ENCODE measurements around the gene NIPAL3. TPM values are rescaled to one million over a fixed set of nuclear protein-coding genes. Genes with fewer than 3 reads are reported as not detected.
A peak's percentile ranks its signal among the peaks of the same experiment; 100 is the strongest.
"Not testable (repeated sequence)": the region's sequence is repeated elsewhere in the genome, so short reads cannot be mapped to it uniquely, and the experiment has no call there.

Gene NIPAL3
- total RNA-seq, 1 experiment from 2014 or later = 11.2 TPM

DNA sequence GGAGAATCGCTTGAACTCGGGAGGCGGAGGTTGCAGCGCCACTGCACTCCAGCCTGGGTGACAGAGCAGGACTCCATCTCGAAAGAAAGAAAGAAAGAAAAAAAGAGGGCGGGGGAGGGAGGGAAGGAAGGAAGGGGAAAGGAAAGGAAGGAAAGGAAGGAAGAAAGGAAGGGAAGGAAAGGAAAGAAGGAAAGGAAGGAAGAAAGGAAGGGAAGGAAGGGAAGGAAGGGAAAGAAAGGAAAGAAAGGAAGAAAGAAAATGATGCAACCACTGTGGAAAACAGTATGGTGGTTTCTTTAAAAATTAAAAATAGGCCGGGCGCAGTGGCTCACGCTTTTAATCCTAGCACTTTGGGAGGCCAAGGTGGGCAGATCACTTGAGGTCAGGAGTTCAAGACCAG, 71.9 kb downstream of the NIPAL3 start:
- H3K36me3 Mint-ChIP-seq = peaks cover 24% of the 10 kb centered on the region
- H3K4me1 Mint-ChIP-seq = no peaks in the 10 kb centered on the region
- no peak overlapping the region for H3K4me3 Mint-ChIP-seq
- no peak overlapping the region for H3K27ac Mint-ChIP-seq
- DNase-seq (ENCODE audit: low spot score) (no peak), ATAC-seq (no peak)
- H3K9me3 Mint-ChIP-seq = peaks cover 26% of the 10 kb centered on the region
- ChIA-PET POLR2A (no interaction called here), CTCF (interaction anchor here (1.1 to 1.4 kb wide), 2 partner anchors 72 to 288 kb away, joined by 3 to 6 read pairs; partner anchors contain the start of gene NIPAL3)
- peaks cover 7% of the 10 kb centered on the region for H3K27me3 Mint-ChIP-seq (ENCODE audit: low read depth)
- TF ChIP-seq, protein P1, sequence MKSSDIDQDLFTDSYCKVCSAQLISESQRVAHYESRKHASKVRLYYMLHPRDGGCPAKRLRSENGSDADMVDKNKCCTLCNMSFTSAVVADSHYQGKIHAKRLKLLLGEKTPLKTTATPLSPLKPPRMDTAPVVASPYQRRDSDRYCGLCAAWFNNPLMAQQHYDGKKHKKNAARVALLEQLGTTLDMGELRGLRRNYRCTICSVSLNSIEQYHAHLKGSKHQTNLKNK (CRISPR knock-in tag; IDR thresholded peaks at IDR 0.05) = no peak
- TF ChIP-seq, protein P2, sequence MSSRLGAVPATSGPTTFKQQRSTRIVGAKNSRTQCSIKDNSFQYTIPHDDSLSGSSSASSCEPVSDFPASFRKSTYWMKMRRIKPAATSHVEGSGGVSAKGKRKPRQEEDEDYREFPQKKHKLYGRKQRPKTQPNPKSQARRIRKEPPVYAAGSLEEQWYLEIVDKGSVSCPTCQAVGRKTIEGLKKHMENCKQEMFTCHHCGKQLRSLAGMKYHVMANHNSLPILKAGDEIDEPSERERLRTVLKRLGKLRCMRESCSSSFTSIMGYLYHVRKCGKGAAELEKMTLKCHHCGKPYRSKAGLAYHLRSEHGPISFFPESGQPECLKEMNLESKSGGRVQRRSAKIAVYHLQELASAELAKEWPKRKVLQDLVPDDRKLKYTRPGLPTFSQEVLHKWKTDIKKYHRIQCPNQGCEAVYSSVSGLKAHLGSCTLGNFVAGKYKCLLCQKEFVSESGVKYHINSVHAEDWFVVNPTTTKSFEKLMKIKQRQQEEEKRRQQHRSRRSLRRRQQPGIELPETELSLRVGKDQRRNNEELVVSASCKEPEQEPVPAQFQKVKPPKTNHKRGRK (CRISPR knock-in tag; IDR thresholded peaks at IDR 0.05; ENCODE audit: borderline replicate concordance) = 0 out of 2 replicates have a peak, but pooled peaks have one; percentile 28

DNA sequence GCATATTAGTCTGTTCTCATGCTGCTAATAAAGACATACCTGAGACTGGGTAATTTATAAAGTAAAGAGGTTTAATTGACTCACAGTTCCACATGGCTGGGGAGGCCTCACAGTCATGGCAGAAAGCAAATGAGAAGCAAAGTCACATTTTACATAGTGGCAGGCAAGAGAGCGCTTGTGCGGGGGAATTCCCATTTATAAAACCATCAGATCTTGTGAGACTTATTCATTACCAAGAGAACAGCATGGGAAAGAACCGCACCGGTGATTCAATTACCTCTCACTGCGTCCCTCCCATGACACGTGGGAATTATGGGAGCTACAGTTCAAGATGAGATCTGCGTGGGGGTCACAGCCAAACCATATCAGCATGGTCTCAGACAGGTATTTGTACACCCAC, 72.6 kb downstream of the NIPAL3 start:
- POLR2A ChIA-PET; H3K27me3 Mint-ChIP-seq (ENCODE audit: low read depth): not testable (repeated sequence)

DNA sequence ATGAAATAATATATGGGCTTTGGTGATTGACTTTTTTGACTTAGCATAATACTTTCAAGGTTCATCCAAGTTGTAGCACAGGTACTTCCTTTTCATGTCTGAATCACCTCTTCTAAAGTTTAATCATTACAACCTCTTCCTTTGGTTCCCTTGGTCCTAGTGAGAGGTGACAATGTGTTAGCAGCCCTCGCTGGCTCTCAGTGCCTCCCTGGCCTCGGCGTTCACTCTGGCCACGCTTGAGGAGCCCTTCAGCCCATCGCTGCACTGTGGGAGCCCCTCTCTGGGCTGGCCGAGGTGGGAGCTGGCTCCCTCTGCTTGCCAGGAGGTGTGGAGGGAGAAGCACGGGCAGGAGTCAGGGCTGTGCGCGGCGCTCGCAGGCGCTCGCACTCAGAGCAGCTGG, 74.1 kb downstream of the NIPAL3 start:
- ATAC-seq (no peak), DNase-seq (ENCODE audit: low spot score) (no peak)
- ChIA-PET POLR2A (interaction anchor here (0.5 kb wide), 1 partner anchor 62 kb away, joined by 4 read pairs; no protein-coding TSS in a partner anchor), CTCF (interaction anchor here (1.0 kb wide), 1 partner anchor 37 kb away, joined by 3 read pairs; no protein-coding TSS in a partner anchor)
- Mint-ChIP-seq H3K4me3 (no peak overlapping the region), H3K4me1 (no peaks in the 10 kb centered on the region), H3K27ac (no peak overlapping the region), H3K9me3 (peaks cover 26% of the 10 kb centered on the region), H3K36me3 (peaks cover 24% of the 10 kb centered on the region), H3K27me3 (ENCODE audit: low read depth) (peaks cover 7% of the 10 kb centered on the region)
- no peak for TF ChIP-seq FOXJ3 (CRISPR knock-in tag; IDR thresholded peaks at IDR 0.05; ENCODE audit: borderline replicate concordance)
- 0 out of 2 replicates have a peak, but pooled peaks have one; percentile 11 for TF ChIP-seq ZNF121 (CRISPR knock-in tag; IDR thresholded peaks at IDR 0.05)

More for the DNA sequence above, 72.6 kb downstream of the NIPAL3 start:
- H3K36me3 Mint-ChIP-seq = peaks cover 24% of the 10 kb centered on the region
- H3K4me3 Mint-ChIP-seq; H3K27ac Mint-ChIP-seq; ATAC-seq; H3K4me1 Mint-ChIP-seq; DNase-seq (ENCODE audit: low spot score): not testable (repeated sequence)
- CTCF ChIA-PET = interaction anchor here (0.9 kb wide), 1 partner anchor 73 kb away, joined by 3 read pairs; the partner anchor contains the start of gene NIPAL3
- H3K9me3 Mint-ChIP-seq = peaks cover 26% of the 10 kb centered on the region

DNA sequence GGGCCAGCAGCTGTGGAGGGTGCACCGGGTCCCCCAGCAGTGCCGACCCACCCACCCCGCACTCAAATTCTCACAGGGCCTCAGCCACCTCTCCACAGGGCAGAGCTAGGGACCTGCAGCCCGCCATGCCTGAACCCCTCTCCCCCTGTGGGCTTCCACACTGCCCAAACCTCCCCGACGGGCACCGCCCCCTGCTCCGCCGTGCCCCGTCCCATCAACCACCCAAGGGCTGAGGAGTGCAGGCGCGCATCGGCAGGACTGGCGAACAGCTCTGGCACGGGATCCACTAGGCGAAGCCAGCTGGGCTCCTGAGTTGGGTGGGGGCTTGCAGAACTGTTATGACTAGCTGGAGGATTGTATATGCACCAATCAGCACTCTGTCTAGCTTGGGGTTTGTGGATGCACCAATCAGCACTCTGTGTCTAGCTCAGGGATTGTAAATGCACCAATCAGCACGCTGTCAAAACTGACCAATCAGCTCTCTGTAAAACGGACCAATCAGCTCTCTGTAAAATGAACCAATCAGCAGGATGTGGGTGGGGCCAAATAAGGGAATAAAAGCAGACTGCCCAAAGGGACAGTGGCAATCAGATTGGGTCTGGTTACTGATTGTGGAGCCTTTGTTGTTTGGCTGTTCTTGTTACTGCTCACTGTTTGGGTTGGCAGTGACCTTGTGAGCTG, 74.6 kb downstream of the NIPAL3 start:
- ChIA-PET POLR2A (interaction anchor here (0.5 kb wide), 1 partner anchor 62 kb away, joined by 4 read pairs; no protein-coding TSS in a partner anchor), CTCF (interaction anchor here (1.0 to 2.8 kb wide), 2 partner anchors 37 to 75 kb away, joined by 3 to 14 read pairs; partner anchors contain the start of gene NIPAL3)
- peaks cover 7% of the 10 kb centered on the region for H3K27me3 Mint-ChIP-seq (ENCODE audit: low read depth)
- TF ChIP-seq, protein P2 (CRISPR knock-in tag; IDR thresholded peaks at IDR 0.05; ENCODE audit: borderline replicate concordance) = no peak
- TF ChIP-seq ZNF416 (CRISPR knock-in tag; IDR thresholded peaks at IDR 0.05) (no peak), NR1H2 (CRISPR knock-in tag; IDR thresholded peaks at IDR 0.05) (no peak), NFYB (CRISPR knock-in tag; conservative IDR thresholded peaks at IDR 0.05; ENCODE audit: low read depth) (peak; percentile 41)
- TF ChIP-seq, protein P3, sequence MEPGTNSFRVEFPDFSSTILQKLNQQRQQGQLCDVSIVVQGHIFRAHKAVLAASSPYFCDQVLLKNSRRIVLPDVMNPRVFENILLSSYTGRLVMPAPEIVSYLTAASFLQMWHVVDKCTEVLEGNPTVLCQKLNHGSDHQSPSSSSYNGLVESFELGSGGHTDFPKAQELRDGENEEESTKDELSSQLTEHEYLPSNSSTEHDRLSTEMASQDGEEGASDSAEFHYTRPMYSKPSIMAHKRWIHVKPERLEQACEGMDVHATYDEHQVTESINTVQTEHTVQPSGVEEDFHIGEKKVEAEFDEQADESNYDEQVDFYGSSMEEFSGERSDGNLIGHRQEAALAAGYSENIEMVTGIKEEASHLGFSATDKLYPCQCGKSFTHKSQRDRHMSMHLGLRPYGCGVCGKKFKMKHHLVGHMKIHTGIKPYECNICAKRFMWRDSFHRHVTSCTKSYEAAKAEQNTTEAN (CRISPR knock-in tag; IDR thresholded peaks at IDR 0.05) = no peak
- no peak overlapping the region for H3K4me3 Mint-ChIP-seq
- no peaks in the 10 kb centered on the region for H3K4me1 Mint-ChIP-seq
- ATAC-seq = no peak
- H3K9me3 Mint-ChIP-seq = peaks cover 26% of the 10 kb centered on the region
- H3K27ac Mint-ChIP-seq = no peak overlapping the region
- peaks cover 24% of the 10 kb centered on the region for H3K36me3 Mint-ChIP-seq
- no peak for DNase-seq (ENCODE audit: low spot score)
